Stimulated activated CD8-positive, alpha-beta memory T cell treated with anti-CD3 and anti-CD28 coated beads, Interleukin-12 subunit alpha, Interleukin-12 subunit beta, amount 100 ng/mL, for 24 hours (primary cell): ENCODE data around the gene PICK1.
"Not testable (repeated sequence)": the region's sequence is repeated elsewhere in the genome, so short reads cannot be mapped to it uniquely, and the experiment has no call there.

ENCODE experiments used
- DNase-seq: peaks from one replicate; pipeline ENCODE4 v3.0.0-alpha.2; 2020; ENCODE audit errors: extremely low read depth

The PICK1 gene

DNA sequence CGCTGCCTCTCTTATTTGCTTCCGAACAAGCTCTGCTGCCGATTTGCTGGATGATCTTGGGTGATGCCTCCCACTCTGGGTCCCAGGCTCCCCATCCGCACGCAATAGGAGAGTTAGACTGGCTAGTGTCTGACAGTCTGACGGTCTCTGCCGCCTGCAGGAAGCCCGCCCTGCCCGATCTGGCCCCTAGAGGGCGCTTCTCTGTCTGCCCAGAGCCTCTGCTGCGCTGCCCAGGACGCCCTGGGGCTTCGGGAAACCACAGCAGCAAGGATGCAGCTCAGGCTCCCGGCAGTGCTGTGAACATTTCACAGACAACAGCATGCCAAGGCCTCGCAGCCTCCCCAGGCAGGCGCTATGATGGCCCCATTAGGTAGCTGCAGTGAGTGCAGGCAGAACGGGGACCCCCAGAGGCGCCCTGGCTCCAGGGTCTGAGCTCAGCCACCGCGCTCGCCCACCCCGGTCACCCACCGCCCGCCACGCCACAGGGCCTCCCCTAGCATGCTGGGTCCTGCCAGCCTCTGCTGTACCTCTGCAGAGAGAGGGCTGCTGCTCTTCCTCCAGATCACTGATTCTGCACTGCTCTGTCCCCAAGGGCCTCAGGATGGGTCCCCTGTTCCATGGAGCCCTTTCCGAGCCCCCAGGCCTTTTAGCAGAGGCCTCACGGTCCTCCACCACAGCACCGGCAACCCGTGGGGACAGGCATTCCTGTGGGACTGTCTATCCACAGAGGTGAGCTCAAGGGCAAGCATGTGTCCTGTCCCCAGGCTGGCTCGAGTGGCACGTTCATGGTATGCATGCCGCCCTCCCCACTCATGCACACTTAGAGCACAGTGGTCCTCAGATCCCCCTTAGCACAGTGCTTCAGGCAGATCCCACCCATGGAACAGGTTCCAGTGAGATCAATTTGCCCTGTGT is 57.5 kb downstream of the PICK1 start:
- DNase-seq = peak; percentile 39

DNA sequence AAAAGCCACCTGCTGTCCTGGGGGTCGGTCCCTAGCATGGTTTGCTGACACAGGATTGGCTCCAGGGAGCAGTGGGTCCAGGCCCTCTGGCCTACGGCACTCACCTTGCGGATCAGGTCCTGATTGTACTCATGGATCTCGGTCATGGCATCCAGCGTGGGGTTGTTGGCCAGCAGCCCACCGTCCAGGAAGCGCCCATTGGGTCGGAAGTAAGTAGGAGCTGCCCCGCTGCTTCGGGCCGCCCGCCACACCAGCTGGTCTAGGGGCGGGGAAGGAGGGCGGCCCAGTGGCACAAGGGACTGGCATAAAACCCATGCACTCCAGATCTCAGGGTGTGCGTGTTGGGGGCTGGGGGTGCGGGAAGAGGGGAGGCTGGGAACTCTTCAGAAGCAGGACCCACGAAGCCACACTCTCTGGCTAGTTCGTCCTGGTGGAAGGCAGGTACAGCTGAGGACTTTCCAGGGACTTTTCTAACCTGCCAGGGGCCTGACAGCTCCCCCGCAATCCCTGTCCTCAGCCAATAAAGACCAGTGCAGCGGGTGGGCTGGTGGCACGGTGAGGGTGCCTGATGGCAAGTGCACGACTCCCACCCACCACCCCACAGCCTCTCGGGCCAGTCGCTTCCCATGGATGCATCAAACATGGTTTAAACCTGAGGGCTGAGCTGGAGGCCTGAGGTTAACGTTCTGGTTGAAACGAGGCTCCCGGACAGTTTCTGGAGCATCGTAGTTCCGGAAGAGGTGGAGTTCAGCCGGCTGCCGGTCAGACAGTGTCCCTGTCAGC is 58.4 kb downstream of the PICK1 start:
- no peak for DNase-seq

DNA sequence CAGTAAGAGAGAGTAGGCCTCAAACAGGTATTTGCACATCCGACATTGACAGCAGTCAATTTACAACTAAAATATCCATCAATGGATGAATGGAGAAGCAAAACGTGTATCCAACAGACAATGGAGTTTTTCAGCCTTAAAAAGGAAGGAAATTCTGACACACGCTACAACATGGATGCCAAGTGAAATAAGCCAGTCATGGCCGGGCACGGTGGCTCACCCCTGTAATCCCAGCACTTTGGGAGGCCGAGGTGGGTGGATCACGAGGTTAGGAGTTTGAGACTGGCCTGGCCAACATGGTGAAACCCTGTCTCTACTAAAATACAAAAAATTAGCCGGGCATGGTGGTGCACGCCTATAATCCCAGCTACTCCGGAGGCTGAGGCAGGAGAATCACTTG is 60.4 kb downstream of the PICK1 start:
- DNase-seq = not testable (repeated sequence)

DNA sequence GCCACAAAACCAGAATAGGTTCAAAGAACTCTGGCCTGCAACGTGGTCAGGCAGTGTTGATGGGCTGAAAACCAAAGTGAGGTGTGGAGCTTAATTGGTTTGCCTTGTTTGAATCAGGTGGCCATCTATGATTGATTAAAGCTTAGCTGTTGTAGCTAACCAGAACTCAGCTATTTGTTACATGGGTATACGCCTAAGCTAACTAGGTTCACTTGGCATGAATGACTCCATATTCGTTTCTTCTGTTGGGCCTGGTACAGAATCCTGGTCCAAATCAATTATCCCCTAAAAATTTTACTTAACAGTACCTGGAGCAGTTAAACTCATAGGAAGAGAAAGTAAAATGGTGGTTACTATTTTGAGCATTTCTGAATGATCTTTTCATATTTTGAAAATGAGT is 61.0 kb downstream of the PICK1 start:
- DNase-seq = no peak

DNA sequence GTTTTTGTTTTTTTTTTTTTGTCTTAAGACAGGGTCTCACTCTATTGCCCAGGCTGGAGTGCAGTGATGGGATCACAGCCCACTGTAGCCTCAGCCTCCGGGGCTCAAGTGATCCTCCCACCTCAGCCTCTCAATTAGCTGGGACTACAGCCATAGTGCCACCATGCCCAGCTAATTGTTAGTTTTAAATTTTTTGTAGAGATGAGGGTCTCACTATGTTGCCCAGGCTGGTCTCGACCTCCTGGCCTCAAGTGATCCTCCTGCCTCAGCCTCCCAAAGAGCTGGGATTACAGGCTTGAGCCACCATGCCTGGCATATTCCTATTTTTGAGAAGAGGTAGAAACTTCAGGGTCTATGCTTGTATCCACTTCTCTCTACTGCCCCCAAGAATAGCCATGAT is 61.5 kb downstream of the PICK1 start:
- DNase-seq = not testable (repeated sequence)

DNA sequence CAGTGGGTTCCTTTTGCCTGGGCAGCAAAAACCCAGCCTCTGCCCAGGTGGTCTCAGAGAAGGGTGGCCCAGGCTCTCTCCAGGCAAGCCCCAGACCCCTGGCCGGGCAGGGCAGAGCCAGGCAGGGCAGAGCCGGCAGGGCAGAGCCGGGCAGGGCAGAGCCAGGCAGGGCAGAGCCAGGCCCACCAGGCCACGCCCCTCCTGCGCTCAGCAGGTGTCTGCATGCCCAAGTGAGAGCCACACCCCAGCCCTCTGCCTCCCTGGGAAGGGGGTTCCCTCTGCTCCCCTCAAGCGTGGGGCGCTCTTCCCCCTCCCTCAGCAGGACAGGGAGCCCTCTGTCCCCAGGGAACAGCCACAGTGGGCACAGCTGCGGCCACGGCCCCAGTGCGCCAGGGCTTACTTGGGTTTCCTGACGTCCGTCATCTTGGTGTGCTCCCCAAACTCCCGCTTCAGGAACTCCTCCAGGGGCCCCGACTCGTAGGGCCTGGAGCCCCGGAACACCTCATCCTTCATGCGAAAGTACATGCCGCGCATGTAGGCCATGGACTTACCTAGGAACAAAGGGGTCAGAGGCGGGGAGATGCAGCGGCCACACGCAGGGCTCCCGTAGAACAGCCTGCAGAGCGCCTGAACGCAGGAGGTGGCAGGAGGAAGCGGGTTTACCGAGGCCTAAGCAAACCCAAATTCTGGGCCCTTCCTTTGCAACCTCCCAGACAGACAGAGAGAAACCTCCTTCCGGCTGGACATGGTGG is 63.3 kb downstream of the PICK1 start:
- DNase-seq = no peak

DNA sequence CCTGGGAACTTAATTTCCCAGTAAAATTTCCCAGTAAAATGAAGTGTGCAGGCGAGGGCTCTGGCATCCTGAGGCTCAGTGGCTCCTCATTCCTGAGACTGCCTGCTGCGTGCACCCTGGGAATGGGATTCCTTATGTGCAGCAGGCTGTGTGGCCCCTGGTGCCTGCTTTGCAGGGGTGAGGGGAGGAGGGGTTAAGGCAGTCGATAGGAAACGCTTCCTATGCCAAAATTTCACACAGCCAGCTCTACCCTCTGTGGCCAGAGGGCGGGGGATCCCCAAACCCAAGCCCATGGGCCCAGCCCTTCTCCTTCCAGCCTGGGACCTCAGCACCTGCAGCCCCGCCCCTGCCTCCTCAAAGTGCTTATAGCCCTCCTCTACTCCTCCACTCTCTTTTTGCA is 65.4 kb downstream of the PICK1 start:
- DNase-seq = no peak

DNA sequence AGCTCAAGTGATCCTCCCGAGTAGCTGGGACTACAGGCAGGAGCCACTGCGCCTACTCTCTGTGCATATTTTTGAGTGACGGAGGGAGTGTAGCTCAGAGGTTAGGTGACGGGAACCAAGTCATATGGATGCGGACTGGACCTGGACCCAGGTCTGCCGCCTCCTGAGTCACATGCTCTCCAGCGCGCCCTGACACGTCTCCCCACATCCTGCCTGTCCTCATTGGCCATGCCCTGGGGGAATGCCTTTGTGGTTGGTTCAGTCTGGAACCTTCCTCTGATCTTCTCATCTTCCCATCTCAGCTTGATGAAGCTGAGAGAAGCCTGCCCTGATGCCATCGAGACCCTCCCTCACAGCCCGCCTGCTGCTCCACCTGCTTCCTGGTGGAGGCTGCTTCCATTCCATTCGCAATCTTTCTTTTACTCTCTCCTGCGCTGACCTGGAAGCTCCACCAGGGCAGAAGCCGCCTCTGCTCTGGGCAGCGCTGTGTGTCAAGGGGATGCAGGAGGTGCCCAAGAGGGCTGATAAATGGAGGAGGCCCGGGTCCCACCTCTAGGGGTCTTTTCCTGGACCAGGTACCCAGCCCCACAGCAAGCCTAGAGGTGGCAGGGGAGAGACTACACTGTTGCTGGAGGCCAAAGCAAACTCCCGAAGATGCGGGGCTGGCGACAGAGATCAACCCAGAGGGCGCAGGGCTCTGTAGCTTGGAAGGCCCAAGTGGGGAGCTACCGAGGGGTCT is 67.2 kb downstream of the PICK1 start:
- DNase-seq = no peak

DNA sequence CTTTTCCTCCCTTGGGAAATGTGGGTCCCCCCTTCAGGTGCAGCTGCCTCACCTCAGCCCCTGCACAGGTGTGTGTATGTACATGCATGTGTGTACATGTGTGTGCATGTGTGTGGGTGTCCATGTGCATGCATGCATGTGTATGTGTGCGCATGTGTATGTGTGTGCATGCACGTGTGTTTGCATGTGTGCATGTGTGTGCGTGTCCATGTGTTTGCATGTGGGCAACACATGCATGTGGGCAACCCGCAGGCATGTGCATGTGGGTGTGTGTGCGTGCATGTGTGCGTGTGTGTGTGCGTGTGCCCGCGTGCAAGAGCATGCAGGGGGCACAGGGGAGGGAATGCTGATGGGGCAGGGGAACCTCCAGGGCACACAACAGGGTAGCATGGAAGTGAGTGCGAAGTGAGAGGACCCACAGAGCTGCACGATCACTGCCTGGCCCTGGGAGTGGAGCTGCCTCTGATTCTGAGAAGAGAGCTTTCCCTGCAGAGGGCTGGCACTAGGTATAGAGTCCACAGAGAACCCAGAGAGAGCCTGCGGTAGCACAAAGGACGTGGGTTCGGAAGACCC is 67.9 kb downstream of the PICK1 start:
- DNase-seq = no peak
